ENCODE measurements around the gene RFC4.

Gene RFC4

DNA sequence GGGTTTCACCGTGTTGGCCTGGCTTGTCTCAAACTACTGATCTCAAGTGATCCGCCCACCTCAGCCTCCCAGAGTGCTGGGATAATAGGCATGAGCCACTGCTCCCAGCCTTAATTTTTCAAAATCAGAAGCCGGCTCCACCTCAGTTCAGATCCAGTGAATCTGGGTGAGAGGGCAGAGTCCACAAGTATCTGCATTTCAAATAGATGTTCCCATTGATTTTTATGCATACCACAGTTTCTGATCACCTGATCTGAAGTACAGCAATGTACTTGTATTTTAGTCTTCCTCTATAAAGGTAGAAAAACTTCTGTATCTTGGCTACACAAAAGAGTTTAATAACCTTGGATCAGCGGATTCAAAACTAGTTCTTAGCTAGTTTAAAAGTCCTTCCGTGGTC is 27.1 kb downstream of the RFC4 start:
- H3K27me3 ChIP-seq (ENCODE audit: insufficient read depth, low read length, poor library complexity): no peaks in the 10 kb centered on the region

GRCh38 chr3:186775999-186776398 is 30.3 kb downstream of the RFC4 start:
- H3K36me3 ChIP-seq (ENCODE audit: insufficient read depth, low read length): no peaks in the 10 kb centered on the region
- H3K79me2 ChIP-seq (ENCODE audit: insufficient read depth, low read length): no peaks in the 10 kb centered on the region
- H2AFZ ChIP-seq (ENCODE audit: low read depth, low read length): no peak overlapping the region
- no peak overlapping the region for H3K4me2 ChIP-seq (ENCODE audit: insufficient read depth, low read length)
- ATAC-seq (ENCODE audit: insufficient read depth, low read depth): no peak
- peaks cover 24% of the 10 kb centered on the region for H3K27me3 ChIP-seq (ENCODE audit: insufficient read depth, low read length, poor library complexity)
- H3K9me3 ChIP-seq (ENCODE audit: insufficient read depth, low read length, severe bottlenecking): no peaks in the 10 kb centered on the region
- H4K20me1 ChIP-seq (ENCODE audit: insufficient read depth, low read length): peaks cover 6% of the 10 kb centered on the region; the same call in 1 of the 2 replicates
- H3K9ac ChIP-seq (ENCODE audit: low read depth, low read length): no peak overlapping the region
- no peak overlapping the region for H3K4me3 ChIP-seq (ENCODE audit: low read depth in 1 of 2, low read length in 2 of 2)
- TF ChIP-seq EZH2 (IDR thresholded peaks at IDR 0.05; ENCODE audit: borderline replicate concordance, low read depth, low read length, severe bottlenecking): no peak
- no peak for TF ChIP-seq CTCF (IDR thresholded peaks at IDR 0.05; ENCODE audit: borderline replicate concordance, extremely low read depth, low read length, poor library complexity, severe bottlenecking)
- peaks cover 20% of the 10 kb centered on the region for H3K4me1 ChIP-seq (ENCODE audit: insufficient read depth, low read length)
- H3K27ac ChIP-seq (ENCODE audit: low read length): no peak overlapping the region
- DNase-seq: no peak

More for the DNA sequence above, 27.1 kb downstream of the RFC4 start:
- Histone ChIP-seq H3K4me3 (ENCODE audit: low read depth in 1 of 2, low read length in 2 of 2) (no peak overlapping the region), H3K9ac (ENCODE audit: low read depth, low read length) (no peak overlapping the region), H2AFZ (ENCODE audit: low read depth, low read length) (no peak overlapping the region), H3K4me2 (ENCODE audit: insufficient read depth, low read length) (no peak overlapping the region), H3K79me2 (ENCODE audit: insufficient read depth, low read length) (peaks cover 14% of the 10 kb centered on the region), H3K4me1 (ENCODE audit: insufficient read depth, low read length) (peaks cover 6% of the 10 kb centered on the region), H4K20me1 (ENCODE audit: insufficient read depth, low read length) (peaks cover 7% of the 10 kb centered on the region), H3K27ac (ENCODE audit: low read length) (no peak overlapping the region), H3K36me3 (ENCODE audit: insufficient read depth, low read length) (peaks cover 8% of the 10 kb centered on the region), H3K9me3 (ENCODE audit: insufficient read depth, low read length, severe bottlenecking) (no peaks in the 10 kb centered on the region)
- DNase-seq (no peak), ATAC-seq (ENCODE audit: insufficient read depth, low read depth) (no peak)
- no peak for TF ChIP-seq CTCF (IDR thresholded peaks at IDR 0.05; ENCODE audit: borderline replicate concordance, extremely low read depth, low read length, poor library complexity, severe bottlenecking)
- TF ChIP-seq EZH2 (IDR thresholded peaks at IDR 0.05; ENCODE audit: borderline replicate concordance, low read depth, low read length, severe bottlenecking): no peak

DNA sequence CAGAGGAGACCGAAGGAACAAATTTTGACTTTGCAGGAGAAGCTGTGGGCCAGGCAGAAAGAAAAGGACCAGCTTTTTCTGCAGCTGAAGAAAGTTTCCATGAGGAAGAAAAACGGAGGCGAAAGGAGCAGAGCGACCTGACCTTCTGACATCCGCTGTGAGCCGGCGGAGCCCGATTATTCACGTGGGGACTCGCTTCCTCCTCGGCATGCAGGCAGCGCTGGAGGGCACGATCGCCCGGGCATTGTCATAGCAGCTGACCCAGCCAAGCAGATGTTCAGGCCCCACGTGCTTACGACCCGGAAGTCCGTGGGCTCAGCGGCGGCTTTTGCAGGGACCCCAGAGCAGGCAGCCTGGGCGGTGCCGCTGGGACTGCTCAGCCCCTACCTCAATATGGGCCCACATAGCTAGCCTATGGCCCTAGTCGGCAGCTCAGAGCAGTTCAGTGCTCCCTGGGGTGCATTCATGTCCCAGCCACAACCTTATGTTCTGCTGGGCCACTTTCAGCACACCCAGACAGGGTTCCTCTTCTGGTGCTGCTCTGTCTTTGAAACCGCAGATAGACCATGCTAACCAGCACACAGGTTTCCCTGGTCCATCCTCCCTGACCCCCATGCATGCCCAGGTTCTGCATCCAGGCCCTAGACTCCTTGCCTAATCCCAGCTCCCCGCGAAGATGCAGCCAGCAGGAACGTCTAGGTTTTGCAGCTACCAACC is 33.4 kb downstream of the RFC4 start:
- Histone ChIP-seq H3K4me1 (ENCODE audit: insufficient read depth, low read length) (peaks cover 20% of the 10 kb centered on the region), H3K4me3 (ENCODE audit: low read depth in 1 of 2, low read length in 2 of 2) (peak overlapping the region; percentile 12 to 53; a peak in 3 of 4 replicates), H3K4me2 (ENCODE audit: insufficient read depth, low read length) (peak overlapping the region; percentile 69), H3K27me3 (ENCODE audit: insufficient read depth, low read length, poor library complexity) (peaks cover 24% of the 10 kb centered on the region), H3K36me3 (ENCODE audit: insufficient read depth, low read length) (no peaks in the 10 kb centered on the region), H3K9me3 (ENCODE audit: insufficient read depth, low read length, severe bottlenecking) (no peaks in the 10 kb centered on the region), H3K9ac (ENCODE audit: low read depth, low read length) (peak overlapping the region; percentile 42), H3K79me2 (ENCODE audit: insufficient read depth, low read length) (no peaks in the 10 kb centered on the region), H3K27ac (ENCODE audit: low read length) (no peak overlapping the region; the same call in 1 of the 2 replicates), H2AFZ (ENCODE audit: low read depth, low read length) (peak overlapping the region; percentile 79), H4K20me1 (ENCODE audit: insufficient read depth, low read length) (peaks cover 6% of the 10 kb centered on the region; the same call in 1 of the 2 replicates)
- peak; percentile 32 for DNase-seq
- TF ChIP-seq EZH2 (IDR thresholded peaks at IDR 0.05; ENCODE audit: borderline replicate concordance, low read depth, low read length, severe bottlenecking): no peak
- ATAC-seq (ENCODE audit: insufficient read depth, low read depth): peak; percentile 69

DNA sequence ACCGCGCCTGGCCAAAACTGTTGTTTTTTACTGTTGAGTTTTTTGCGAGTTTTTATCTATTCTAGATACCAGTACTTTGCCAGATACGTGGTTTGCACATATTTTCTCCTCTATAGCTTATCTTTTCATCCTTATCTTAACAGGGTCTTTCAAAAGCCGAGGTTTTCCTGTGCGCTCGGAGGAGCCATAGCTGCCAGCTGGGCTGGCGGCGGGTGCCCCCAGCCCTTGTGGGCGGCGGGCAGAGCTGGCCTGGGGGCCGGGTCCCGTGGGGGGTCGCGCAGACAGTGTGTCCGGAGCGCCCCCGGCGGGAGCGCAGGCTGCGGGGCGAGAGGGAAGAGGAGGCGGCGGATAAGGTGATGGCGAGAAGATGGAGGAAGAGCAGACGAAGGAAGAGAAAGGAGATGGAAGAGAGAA is 34.0 kb downstream of the RFC4 start:
- Histone ChIP-seq H3K27me3 (ENCODE audit: insufficient read depth, low read length, poor library complexity) (peaks cover 24% of the 10 kb centered on the region), H3K9ac (ENCODE audit: low read depth, low read length) (peak overlapping the region; percentile 42), H3K27ac (ENCODE audit: low read length) (no peak overlapping the region), H3K4me3 (ENCODE audit: low read depth in 1 of 2, low read length in 2 of 2) (peak overlapping the region; percentile 12 to 53; a peak in 3 of 4 replicates), H4K20me1 (ENCODE audit: insufficient read depth, low read length) (peaks cover 6% of the 10 kb centered on the region; the same call in 1 of the 2 replicates), H3K4me1 (ENCODE audit: insufficient read depth, low read length) (peaks cover 20% of the 10 kb centered on the region), H3K79me2 (ENCODE audit: insufficient read depth, low read length) (no peaks in the 10 kb centered on the region), H3K36me3 (ENCODE audit: insufficient read depth, low read length) (no peaks in the 10 kb centered on the region), H3K9me3 (ENCODE audit: insufficient read depth, low read length, severe bottlenecking) (no peaks in the 10 kb centered on the region), H2AFZ (ENCODE audit: low read depth, low read length) (peak overlapping the region; percentile 79), H3K4me2 (ENCODE audit: insufficient read depth, low read length) (peak overlapping the region; percentile 69)
- TF ChIP-seq EZH2 (IDR thresholded peaks at IDR 0.05; ENCODE audit: borderline replicate concordance, low read depth, low read length, severe bottlenecking) (peak; percentile 56), CTCF (IDR thresholded peaks at IDR 0.05; ENCODE audit: borderline replicate concordance, extremely low read depth, low read length, poor library complexity, severe bottlenecking) (no peak)
- no peak for DNase-seq
- ATAC-seq (ENCODE audit: insufficient read depth, low read depth): peak; percentile 70

Measured in DND-41 (cell line).